Uterus (tissue), 2 donors: Measurements from ENCODE around the gene SLC4A1.

Experiments used
- CTCF ChIP-seq, 4 experiments: fragments of 200-600 bp in 2 of 4; fragments of 450-650 bp in 2 of 4; sonication (generic) in 2 of 4; IDR thresholded peaks; one replicate each; pipeline ENCODE4 v1.5.1; 2016 to 2019; ENCODE audit warnings: antibody characterized with exemption in 4 of 4, mild to moderate bottlenecking in 2 of 4, moderate library complexity in 1 of 4
- POLR2A ChIP-seq, 2 donors: fragments of 450-650 bp; IDR thresholded peaks; one replicate each; pipeline ENCODE4 v1.6.1; 2016; ENCODE audit warnings: antibody characterized with exemption in 2 of 2, mild to moderate bottlenecking in 1 of 2, moderate library complexity in 1 of 2

- no peak for TF ChIP-seq POLR2A (IDR thresholded peaks at IDR 0.05)
- no peak for TF ChIP-seq CTCF (IDR thresholded peaks at IDR 0.05)
Observed at GRCh38 chr17:44217738-44218343, 50.1 kb downstream of the SLC4A1 start.
